Stromal cell of bone marrow (primary cell): Measurements from ENCODE around the gene AOC1.

Source experiments
- DNase-seq: peaks from one replicate; pipeline ENCODE4 v3.0.0-alpha.2; 2012; ENCODE audit warnings: low read depth

Gene AOC1

DNA sequence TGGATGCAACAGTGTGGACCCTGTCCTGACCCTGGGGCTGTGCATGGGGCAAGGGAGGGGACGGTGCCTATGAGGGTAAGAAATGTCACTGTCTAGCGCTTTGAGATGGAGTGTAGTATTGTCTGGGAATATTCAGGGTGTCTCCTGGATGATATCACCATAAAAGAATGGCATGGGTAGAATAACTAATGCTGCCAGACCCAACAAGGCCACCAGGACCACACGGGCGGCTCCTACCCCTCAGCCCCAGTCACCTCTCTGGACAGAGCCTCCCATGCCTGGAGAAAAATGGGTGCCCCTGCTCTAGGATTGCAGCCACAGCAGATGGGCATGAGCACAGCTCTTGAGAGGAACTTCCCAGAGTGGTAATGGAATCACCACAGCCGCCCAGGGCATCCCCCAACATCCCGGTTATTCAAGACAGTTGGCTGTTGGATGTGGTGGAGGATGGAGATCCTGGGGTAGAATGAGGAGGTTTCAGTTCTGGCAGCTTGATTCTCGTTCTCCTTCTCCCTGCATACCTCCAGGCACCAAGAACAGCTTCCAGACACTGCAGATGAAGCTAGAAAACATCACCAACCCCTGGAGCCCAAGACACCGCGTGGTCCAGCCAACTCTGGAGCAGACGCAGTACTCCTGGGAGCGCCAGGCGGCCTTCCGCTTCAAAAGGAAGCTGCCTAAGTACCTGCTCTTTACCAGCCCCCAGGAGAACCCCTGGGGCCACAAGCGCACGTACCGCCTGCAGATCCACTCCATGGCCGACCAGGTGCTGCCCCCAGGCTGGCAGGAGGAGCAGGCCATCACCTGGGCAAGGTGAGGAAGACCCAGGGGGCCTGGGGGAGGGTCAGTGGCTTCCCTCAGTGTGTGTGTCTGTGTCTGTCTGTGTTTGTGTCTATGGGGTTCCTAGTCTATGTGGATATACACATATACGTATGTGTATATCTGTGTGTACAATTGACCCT, 6.2 kb downstream of the AOC1 start:
- DNase-seq, result no peak

DNA sequence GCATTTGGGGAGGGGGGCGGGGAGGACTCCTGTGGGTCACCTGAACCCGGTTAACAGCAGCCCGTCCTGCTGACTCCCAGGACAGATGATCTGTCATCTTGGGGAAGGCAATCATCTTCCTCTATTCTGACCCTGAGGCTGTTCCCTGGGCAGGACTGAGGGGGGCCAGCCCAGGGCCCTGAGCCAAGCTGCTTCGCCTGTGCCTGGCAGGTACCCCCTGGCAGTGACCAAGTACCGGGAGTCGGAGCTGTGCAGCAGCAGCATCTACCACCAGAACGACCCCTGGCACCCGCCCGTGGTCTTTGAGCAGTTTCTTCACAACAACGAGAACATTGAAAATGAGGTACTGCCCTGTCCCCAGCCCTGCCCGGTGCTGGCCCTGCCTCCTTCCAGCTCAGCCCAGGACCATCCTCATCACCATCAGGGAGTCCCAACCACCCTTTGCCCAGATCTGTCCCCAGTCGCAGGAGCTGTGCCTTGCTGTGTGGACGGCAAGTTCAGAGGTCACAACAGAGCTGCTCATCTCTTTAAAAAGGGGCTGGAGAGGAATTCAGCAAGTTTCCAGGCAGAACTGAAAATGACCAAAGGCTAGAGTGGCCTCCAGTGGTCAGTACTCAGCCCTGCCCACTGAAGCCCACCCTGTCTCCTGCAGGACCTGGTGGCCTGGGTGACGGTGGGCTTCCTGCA, 8.1 kb downstream of the AOC1 start:
- no peak for DNase-seq

DNA sequence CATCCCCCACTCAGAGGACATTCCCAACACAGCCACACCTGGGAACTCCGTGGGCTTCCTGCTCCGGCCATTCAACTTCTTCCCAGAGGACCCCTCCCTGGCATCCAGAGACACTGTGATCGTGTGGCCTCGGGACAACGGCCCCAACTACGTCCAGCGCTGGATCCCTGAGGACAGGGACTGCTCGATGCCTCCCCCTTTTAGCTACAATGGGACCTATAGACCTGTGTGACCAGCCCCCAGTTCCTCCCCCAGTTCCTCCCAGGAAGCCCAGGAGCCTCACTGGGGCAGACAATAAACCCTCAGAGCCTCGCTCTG, 8.6 kb downstream of the AOC1 start:
- DNase-seq, result no peak

DNA sequence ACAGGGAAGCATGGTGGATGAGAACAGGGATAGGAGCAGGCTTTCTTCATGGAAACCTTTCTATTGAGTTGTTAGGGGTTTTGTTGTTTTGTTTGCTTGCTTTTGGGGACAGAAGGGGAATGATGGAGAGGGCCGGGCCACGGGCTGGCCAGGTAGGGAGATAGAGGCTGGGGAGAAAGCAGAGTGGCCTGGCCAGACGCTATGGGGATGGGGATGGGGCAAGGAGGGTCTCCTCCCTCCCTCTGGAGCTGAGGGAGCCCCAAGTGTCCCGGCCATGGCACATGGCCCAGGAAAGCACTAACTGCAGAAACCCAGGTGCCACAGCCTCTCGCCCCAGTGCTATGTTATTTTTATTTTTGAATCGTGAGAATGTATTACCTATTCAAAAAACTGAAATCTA, 10.0 kb downstream of the AOC1 start:
- DNase-seq, result no peak

DNA sequence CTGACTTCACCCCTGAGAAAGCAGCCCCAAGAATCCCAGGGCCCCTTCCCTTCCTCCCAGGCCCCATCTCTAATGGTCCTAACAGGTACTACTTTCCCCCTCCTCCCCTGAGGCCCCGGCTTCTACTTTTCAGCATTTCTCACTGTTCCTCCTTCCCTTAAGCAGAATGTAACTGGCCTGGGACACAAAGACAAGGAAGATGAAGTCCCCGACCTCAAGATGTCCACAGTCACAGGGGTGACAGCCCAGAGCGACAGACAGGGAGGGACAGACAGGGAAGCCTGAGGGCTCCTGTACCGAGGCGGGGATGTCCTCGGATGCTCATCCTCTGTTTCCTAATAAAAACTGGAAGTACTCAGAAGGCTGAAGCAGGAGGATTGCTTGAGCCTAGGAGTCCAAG, 11.6 kb downstream of the AOC1 start:
- DNase-seq, result no peak

DNA sequence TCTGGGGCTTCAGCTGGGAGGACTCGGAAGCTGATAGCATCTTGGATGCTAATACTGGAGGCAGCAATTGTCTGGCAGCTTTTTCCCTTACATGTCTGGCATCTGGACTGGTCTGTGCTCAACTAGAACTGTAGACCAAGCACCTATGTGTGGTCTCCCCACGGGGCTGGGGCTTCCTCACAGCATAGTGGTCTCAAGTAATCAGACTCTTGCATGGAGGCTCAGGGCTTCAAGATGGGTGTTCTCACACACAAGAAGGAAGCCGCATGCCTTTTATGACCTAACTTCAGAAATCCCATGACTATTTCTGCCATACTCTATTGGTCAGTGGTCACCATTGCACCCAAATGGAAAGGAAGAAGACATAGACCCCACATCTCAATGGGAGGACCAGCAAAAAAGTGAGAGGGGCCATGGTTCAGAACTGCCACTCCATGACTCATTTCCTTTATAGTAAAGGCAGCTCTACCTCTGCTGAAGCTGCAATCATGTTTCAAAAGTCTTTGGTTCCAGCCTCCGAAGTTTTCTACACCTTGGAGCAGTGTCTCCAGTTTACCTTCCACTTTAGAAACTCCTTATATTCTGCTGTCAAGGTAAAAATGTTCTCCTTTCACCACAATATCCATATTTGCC, 14.7 kb downstream of the AOC1 start:
- DNase-seq, result no peak

DNA sequence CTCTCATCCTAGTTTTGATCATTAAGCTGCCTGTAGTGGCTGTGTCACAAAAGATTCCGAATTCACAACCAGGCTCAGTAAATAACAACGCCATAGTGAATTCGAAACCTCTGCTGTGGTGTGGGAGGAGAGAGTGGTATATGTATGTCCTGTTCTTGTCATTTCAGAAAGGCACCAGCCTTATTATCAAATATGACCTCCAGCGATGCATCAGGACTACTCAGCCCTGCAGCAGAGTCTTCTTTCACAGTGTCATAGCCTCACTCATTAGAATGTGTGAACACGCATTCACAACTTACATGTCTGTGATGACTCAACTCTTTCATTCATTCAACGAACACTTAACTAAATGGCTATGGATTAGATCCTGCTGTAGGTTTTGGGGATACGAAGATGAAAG, 15.3 kb downstream of the AOC1 start:
- no peak for DNase-seq

DNA sequence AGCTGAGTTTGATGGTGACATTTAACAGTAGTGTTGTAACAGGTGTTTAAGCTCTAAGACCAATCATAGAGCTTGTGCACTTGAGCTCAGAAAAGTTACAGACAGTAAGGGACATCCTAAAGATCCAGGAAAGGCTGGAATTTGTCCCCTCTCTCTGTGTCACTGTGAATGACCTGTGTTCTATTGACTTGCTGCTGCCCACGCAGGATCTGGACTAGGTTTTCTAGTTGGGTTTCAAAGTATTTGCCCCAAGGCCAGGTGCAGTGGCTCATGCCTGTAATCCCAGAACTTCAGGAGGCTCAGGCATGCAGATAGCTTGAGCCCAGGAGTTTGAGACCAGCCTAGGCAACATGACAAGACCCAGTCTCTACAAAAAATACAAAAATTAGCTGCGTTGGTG, 17.1 kb downstream of the AOC1 start:
- DNase-seq, result no peak

DNA sequence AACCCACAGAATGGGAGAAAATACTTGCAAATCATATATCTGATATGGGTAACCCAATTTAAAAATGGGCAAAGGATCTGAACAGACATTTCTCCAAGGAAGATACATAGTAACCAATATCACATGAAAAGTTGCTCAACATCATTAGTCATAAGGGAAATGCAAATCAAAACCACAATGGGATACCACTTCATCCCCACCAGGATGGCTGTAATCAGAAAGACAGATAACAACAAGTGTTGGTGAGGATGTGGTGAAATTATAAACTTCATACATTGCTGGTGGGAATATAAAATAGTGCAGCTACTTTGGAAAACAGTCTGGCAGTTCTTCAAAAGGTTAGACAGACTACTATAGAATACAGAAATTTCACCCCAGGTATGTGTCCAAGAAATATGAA, 19.3 kb downstream of the AOC1 start:
- DNase-seq, result no peak

DNA sequence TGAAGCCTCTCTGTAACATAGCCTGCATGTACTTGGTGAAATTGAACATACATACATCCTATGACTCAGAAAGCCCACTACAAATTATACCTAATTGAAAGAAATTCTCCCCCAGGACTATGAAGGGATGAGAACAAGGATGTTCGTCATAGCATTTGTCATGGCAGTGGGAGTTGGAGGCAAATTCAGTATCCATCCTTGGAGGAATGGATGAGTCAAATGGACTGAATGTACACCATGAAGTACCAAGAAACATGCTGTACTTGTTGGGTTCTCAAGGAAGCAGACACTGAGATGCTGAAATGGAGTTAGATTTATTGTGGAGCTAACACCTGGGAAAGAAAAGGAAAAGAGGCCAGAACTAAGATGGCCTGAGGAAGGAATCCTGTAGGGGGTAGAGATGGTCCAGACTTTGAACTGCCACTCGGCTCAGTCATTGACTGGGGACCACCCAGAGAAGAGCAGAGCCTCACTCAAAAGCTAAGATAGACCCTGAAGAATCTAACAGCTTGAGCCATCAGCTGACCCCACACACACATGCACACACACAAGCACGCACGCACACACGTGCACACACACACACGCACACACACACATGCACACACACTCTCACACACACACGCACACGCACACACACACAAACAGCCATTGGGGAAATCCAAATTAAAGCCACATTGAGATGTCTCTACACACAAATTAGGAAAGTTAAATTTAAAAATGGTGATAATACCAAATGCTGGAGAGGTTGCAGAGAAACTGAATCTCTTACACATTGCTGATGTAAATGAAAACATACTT, 22.3 kb downstream of the AOC1 start:
- DNase-seq, result no peak

DNA sequence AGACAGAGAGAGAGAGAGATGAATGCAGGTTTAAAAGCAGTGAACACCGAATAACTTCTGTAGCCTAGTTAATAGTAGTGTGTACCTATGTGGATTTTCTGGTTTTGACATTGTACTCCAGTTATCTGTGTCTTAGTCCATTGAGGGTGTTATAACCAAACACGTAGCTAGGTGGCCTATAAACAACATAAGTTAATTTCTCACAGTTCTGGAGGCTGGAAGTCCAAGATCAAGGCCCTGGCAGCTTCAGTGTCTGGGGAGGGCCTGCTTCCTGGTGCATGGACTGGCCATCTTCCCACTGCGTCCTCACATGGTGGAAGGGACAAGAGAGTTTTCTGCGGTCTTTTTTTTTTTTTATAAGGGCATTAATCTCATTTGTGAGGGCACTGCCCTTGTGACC, 23.5 kb downstream of the AOC1 start:
- DNase-seq, result no peak

DNA sequence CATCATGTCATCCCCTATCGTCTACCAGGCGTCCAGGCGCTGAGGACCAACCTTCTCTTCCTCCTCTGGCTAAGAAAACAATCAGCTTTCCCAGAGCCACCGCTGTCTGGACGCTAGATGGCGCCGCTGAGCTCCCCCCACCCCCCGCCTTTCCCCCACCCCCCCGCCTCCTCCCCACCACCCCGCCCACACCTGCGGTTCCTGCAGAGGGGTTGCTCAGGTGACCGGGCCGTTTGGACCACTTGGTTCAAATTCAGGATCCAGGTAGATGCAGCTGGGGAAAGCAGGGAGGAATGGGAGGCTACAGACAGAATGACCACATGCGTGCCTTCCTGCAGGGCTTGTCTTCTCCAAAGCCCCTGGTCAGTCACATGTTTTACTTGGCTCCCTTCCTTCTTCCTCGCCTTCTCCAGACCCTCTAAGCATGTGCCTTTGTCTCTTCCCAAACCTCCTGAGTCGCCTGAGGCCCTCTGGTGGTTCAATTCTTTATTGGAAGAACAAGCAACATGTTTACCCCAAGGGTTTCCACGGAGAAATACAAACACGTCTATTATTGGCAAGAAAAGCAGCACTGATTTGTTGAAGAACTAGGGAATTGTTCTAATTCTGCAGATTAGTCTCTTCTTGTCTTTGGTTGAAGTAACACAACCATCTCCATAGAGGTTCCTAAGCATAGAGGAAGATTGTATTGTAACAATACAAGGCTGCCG, 24.7 kb downstream of the AOC1 start:
- DNase-seq, result peak; percentile 35

DNA sequence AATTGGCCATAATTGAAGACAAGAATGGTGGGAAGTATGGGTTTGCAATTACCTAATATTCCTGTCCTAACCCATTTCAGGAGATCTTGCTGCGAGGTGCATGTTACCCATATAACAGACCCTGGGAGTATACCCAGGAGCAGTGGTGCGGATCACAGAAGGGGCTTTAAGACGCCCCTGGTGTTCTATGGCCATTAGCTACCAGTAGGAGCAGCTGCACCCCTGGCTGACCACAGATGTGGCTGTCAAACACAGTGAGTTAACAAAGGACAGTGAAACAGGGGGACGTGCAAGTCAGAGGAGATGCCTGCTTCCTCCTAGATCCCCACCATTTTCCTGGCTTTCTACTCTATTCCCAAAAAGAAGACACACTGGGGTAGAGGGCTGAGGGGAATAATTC, 25.2 kb downstream of the AOC1 start:
- no peak for DNase-seq

DNA sequence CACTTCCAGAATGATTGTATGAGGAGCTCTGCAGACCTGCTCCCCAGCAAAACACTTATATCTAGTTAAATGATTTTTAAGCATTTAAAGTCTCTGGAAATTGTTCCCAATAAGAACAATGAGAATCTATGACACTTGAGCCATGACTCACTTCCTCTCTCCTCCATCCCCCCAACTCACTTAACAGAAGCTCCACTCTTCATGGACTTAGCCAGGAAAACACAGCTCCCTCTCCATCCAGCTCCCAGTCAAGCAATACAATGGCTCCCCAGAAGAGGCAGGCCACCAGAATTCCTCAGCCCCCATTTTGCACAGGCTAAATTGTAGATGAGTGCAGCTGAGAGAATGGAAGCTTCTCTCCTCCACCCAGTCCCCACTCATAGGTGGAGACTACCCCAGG, 27.0 kb downstream of the AOC1 start:
- no peak for DNase-seq

DNA sequence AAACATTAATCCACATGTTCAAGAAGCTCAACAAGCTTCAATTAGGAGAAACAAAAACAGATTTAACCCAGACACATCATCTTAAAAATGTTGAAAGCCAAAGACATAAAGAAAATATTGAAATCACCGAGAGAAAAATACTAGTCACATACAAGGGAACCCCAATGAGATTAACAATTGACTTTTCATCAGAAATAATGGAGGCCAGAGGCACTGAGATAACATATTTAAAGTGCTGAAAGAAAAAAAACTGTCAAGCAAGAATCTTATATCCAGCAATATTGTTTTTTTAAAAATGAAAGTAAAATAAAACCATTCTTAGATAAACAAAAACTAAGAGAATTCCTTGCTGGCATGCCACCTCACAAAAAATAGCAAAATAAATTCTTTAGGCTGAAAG, 28.9 kb downstream of the AOC1 start:
- DNase-seq, result no peak

DNA sequence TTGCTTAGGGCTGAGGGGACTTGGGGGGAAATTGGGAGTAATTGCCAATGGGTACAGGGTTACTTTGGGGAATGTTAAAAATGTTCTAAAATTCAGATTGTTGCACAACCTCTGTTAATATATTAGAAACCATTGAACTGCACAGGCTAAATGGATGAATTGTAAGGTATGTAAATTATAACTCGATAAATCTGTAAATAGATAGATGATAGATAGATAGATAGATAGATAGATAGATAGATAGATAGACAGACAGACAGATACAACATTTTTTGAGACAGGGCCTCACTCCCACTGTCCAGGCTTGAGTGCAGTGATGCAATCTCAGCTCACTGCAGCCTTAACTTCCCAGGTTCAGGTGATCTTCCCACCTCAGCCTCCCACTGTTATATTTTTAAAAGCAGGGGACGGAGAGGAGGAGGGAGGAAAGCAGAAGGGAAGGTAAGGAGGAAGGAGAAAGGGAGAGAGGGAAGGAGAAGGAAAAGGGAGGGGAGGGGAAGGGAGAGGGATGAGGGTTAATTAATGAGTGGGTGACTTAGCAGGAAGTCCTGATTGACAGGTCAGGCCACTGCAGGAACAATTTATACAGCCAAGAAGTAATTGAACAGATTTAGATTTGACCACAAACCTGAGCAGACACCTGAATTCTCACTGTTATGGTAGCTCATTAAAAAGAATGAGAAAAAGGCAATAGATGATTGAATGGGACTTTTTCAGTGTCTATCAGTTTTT, 38.7 kb downstream of the AOC1 start:
- DNase-seq, result no peak

DNA sequence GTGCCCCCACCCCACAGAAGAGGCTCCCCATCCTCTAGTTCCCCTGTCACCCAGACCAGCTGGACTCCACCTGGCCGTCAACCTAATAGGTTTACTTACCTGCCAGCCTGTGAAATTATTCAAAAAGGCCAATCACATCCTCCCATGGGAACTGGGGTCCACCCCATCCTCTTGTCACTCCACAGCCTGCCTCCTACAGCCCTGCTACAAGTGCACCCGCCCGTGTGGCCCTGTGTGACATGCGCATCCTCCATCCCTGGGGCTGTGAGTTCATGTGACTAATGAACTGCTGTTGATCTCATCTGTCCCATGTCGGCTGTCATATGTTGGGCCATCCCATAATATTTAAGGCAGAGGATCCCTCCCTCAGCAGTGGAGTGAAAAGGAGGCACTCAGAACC, 39.4 kb downstream of the AOC1 start:
- DNase-seq, result no peak

DNA sequence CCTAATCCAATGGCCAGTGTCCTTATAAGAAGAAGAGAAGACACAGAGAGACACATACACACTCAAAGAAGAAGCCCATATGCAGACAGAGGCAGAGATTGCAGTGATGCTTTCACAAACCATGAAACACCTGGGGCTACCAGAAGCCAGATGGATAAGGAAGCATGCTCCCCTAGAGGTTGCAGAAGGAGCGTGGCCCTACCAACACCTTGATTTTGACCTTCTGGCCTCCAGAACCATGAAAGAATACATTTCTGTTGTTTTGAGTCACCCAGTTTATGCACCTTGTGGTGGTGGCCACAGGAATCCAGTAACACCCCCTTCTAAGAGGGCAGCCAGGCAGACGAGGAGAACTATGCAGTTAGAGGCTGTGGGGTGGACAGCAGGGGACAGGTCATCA, 43.5 kb downstream of the AOC1 start:
- DNase-seq, result no peak

DNA sequence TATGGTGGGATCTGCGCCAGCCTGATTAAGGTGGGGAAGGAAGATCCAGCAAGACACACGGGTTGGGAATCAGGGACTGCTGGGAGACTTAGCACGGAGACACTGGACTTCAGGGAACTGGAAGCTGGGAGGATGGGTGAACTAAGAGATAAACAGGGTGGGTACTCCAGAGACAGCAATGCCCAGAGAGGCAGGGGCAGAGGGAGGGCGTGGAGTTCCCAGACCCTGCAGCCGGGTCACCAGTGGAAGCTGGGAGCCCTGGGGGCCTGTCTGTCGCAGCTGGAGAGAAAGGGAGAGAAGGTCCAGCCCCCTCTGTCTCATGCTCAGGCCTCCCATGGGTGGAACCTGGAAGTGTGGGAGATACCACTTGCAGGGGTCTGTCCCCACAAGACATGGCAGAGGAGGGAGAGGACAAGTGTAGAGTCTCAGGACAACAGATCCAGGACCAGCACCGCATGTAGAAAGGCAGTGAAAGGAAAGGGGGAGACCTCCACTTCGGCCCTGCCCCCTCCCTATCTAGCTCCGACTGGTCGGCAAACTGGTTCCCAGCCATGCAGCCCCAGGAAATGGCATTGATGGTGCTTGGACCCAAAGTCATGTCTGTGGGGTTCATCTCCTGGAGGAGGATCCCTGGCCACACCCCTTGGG, 44.4 kb downstream of the AOC1 start:
- DNase-seq, result no peak
